GM19240 (cell line): ENCODE measurements around the gene ANKRD13A.
"Not testable (repeated sequence)": the region's sequence is repeated elsewhere in the genome, so short reads cannot be mapped to it uniquely, and the experiment has no call there.

Experiments
- DNase-seq: peaks from one replicate; pipeline ENCODE4 v3.0.0; 2011; ENCODE audit warnings: low spot score; ENCODE audit not compliant: insufficient read length

Gene ANKRD13A

DNA sequence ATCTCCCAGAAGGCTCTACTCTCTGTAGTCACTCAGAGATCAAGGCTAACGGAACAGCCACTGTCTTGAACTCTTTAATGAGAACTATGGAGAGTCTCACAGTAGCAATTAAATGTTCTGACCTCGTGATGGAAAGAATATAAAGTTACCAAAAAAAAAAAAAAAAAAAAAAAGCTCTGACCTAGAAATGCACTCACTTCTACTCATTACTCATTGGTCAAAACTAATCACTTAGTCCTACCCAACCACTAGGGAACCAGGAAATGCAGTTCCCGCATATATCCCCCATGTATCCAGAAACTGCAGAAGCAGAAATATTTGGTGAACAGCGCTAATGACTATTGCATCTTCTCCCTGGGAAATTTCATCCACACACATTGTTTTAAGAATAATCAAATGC, 78.6 kb downstream of the ANKRD13A start:
- no peak for DNase-seq

GRCh38 chr12:110079477-110080400, 80.5 kb downstream of the ANKRD13A start:
- DNase-seq: peak; percentile 61

DNA sequence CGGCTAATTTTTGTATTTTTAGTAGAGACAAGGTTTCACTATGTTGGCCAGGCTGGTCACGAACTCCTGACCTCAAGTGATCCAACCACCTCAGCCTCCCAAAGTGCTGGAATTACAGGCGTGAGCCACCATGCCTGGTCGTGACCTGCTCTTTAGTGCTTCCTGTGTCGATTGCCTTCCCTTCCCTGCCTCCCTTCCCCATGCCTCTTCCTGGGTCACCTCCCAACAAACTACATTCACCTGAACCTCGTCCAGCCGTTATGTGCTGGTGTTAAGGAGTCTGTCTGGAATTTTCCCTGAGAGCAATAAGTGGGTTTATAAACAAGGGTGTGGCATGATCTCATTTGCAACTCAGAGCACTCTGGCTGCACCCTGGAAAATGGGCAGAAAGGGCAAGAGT, 81.2 kb downstream of the ANKRD13A start:
- DNase-seq: no peak

GRCh38 chr12:110084314-110085015, 85.2 kb downstream of the ANKRD13A start:
- no peak for DNase-seq

DNA sequence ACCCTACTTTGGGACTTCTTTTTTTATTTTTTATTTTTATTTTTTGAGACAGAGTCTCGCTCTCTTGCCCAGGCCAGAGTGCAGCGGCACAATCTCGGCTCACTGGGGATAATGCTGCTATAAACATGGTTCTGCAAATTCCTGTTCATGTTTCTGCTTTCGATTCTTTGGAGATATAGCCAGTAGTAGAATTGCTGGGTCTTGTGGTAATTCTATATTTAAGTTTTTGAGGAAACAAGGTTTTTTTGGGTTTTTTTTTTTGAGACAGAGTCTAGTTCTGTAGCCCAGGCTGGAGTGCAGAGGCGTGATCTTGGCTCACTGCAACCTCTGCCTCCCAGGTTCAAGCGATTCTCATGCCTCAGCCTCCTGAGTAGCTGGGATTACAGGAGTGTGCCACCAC, 89.0 kb downstream of the ANKRD13A start:
- DNase-seq: not testable (repeated sequence)

DNA sequence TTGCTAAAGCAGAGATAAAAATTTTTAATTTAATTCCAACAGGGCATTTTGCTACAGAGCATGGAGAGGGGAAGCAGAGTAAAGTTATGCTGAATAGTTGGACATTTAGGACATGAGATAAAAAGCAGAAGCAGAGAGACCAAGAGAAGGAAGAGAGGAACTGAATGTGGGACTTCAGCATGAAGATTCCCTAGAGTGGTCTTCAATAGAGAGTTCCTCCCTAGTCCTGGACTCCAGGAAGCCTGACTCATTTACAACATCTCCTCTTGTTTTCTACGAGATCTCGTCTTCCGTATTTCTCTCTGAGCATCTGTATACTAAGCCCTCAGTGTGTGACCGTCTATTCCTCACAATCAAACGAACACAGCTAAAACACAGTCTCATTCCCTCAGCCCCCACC, 89.7 kb downstream of the ANKRD13A start:
- no peak for DNase-seq
